Occipital lobe (tissue), 3 donors: ENCODE results near the gene BLID. TPM values are rescaled to one million over a fixed set of nuclear protein-coding genes. Genes with fewer than 3 reads are reported as not detected.

Source experiments
- DNase-seq: peaks from one replicate; lab custom pipeline; 2025; lab: John Stamatoyannopoulos, UW
- small RNA-seq: library from RNA; depleted of rRNA; stranded (forward); fragments of <200 nt; gene quantifications from one replicate; pipeline ENCODE3, GENCODE V24; 2014
- total RNA-seq: library from RNA; depleted of rRNA; stranded (reverse); fragments of >200 nt; gene quantifications from one replicate; pipeline ENCODE4 v1.2.3, GENCODE V29; 2014

Gene BLID
- total RNA-seq, 1 donor from 2014 or later: 3.6 TPM

GRCh38 chr11:122082205-122082604 is 33.8 kb downstream of the BLID start:
- DNase-seq: no peak

GRCh38 chr11:122081073-122081472 is 34.9 kb downstream of the BLID start:
- no peak for DNase-seq

- DNase-seq: no peak
Measured at GRCh38 chr11:122077459-122077858, 38.6 kb downstream of the BLID start.

- no peak for DNase-seq
Measured at GRCh38 chr11:122076512-122077120, 39.4 kb downstream of the BLID start.

GRCh38 chr11:122075016-122075415 is 41.0 kb downstream of the BLID start:
- no peak for DNase-seq

GRCh38 chr11:122074022-122074421 is 42.0 kb downstream of the BLID start:
- no peak for DNase-seq

GRCh38 chr11:122071709-122072202 is 44.3 kb downstream of the BLID start:
- DNase-seq: no peak

GRCh38 chr11:122069707-122070360 is 46.2 kb downstream of the BLID start:
- DNase-seq: peak; percentile 53

- DNase-seq: no peak
Measured at GRCh38 chr11:122068837-122069236, 47.2 kb downstream of the BLID start.

- no peak for DNase-seq
Measured at GRCh38 chr11:122068141-122068540, 47.9 kb downstream of the BLID start.

Small RNAs within 50 kb of the gene (small RNA-seq; reads per million reads assigned to genes)
- gene MIR100: 19,686 reads per million, percentile 100 among the genes with 10 or more reads in this experiment
- gene MIR125B1: 593 reads per million, percentile 98 among the genes with 10 or more reads in this experiment
- 52.5 reads per million, percentile 95 among the genes with 10 or more reads in this experiment for gene MIRLET7A2
